Sigmoid colon (tissue), 7 donors: ENCODE results near the gene CDH1. TPM values are rescaled to one million over a fixed set of nuclear protein-coding genes. Genes with fewer than 3 reads are reported as not detected.

Experiments used
- DNase-seq: peaks from one replicate; pipeline ENCODE4 v3.0.0-alpha.2; 2019
- H3K27ac ChIP-seq, 4 donors: fragments of 200-600 bp; sonication (generic); one replicate each; pipeline ENCODE4 v1.5.1; 2016 to 2019; ENCODE audit warnings: mild to moderate bottlenecking in 1 of 4
- H3K27me3 ChIP-seq, 3 donors: fragments of 200-600 bp; sonication (generic); one replicate each; pipeline ENCODE4 v1.5.1; 2019; ENCODE audit warnings: mild to moderate bottlenecking in 1 of 3
- H3K36me3 ChIP-seq, 4 donors: fragments of 200-600 bp; sonication (generic); one replicate each; pipeline ENCODE4 v1.5.1; 2016 to 2019
- H3K4me1 ChIP-seq, 4 donors: fragments of 200-600 bp; sonication (generic); one replicate each; pipeline ENCODE4 v1.5.1; 2017 to 2019
- H3K4me3 ChIP-seq, 4 donors: fragments of 200-600 bp; sonication (generic); one replicate each; pipeline ENCODE4 v1.5.1; 2017 to 2019; ENCODE audit warnings: mild to moderate bottlenecking in 2 of 4, moderate library complexity in 1 of 4
- H3K9me3 ChIP-seq, 4 donors: fragments of 200-600 bp in 3 of 4; sonication (generic) in 3 of 4; one replicate each; pipeline versions ENCODE4 v1.5.1 to v1.6.1; 2013 to 2019
- EP300 ChIP-seq, 4 donors: sonication (generic); formaldehyde crosslinking; IDR thresholded peaks; one replicate each; pipeline ENCODE4 v1.6.1; 2017; ENCODE audit warnings: antibody characterized with exemption in 4 of 4
- POLR2A ChIP-seq, 2 donors: fragments of 450-650 bp; IDR thresholded peaks; one replicate each; pipeline ENCODE4 v1.6.1; 2016; ENCODE audit warnings: antibody characterized with exemption in 2 of 2, mild to moderate bottlenecking in 2 of 2, moderate library complexity in 2 of 2
- POLR2AphosphoS5 ChIP-seq, 4 donors: sonication (generic); formaldehyde crosslinking; IDR thresholded peaks; one replicate each; pipeline ENCODE4 v1.6.1; 2017; ENCODE audit warnings: antibody characterized with exemption in 4 of 4
- WGBS, 2 donors: extraction: QIAGEN DNeasy Blood & Tissue Kit; methylation state at CpG; one replicate each; pipeline ENCODE4 v1.1.7; 2013; 5-methylcytosine and 5-hydroxymethylcytosine counted together
- intact Hi-C: fragments of 100-400 bp; cut with DNase I; formaldehyde crosslinking; loops from one replicate; pipeline ENCODE4 v1.15.1; 2023
- polyA plus RNA-seq, 3 donors: library from polyadenylated mRNA; stranded (reverse); fragments of 200-250 nt; gene quantifications; one replicate each; pipeline ENCODE4 v1.2.3, GENCODE V29; 2013
- total RNA-seq, 4 donors: library from RNA; depleted of rRNA; stranded (reverse); fragments of >200 nt; gene quantifications; one replicate each; pipeline ENCODE4 v1.1.0, GENCODE V29; 2016
- TF ChIP-seq, protein P1 (sequence below), 4 experiments: fragments of 450-650 bp in 3 of 4; fragments of 200-600 bp in 1 of 4; IDR thresholded peaks; one replicate each; pipeline ENCODE4 v1.5.1; 2016 to 2019; ENCODE audit warnings: antibody characterized with exemption in 4 of 4, mild to moderate bottlenecking in 3 of 4, moderate library complexity in 2 of 4
- donor health status: healthy with polysubstance abuse.
- donor health status: Bipolar disorder and iron deficiency.
- donor health status: healthy.

CDH1 gene
- total and polyA plus RNA-seq, 7 donors = 0.14 to 163 (median 15.4) TPM; not detected in 1

- no peak for DNase-seq
- H3K9me3 ChIP-seq = no peaks in the 10 kb centered on the region
- intact Hi-C loops = no loop called here
- no peak overlapping the region for H3K27ac ChIP-seq
- TF ChIP-seq, protein P1, sequence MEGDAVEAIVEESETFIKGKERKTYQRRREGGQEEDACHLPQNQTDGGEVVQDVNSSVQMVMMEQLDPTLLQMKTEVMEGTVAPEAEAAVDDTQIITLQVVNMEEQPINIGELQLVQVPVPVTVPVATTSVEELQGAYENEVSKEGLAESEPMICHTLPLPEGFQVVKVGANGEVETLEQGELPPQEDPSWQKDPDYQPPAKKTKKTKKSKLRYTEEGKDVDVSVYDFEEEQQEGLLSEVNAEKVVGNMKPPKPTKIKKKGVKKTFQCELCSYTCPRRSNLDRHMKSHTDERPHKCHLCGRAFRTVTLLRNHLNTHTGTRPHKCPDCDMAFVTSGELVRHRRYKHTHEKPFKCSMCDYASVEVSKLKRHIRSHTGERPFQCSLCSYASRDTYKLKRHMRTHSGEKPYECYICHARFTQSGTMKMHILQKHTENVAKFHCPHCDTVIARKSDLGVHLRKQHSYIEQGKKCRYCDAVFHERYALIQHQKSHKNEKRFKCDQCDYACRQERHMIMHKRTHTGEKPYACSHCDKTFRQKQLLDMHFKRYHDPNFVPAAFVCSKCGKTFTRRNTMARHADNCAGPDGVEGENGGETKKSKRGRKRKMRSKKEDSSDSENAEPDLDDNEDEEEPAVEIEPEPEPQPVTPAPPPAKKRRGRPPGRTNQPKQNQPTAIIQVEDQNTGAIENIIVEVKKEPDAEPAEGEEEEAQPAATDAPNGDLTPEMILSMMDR (IDR thresholded peaks at IDR 0.05) = no peak
- no peak for TF ChIP-seq POLR2A (IDR thresholded peaks at IDR 0.05)
- no peak for TF ChIP-seq EP300 (IDR thresholded peaks at IDR 0.05)
- TF ChIP-seq POLR2AphosphoS5 (IDR thresholded peaks at IDR 0.05) = no peak
- 93 to 95% methylated on average over 2 of the region's 2 CpGs for WGBS, 2 donors
- no peaks in the 10 kb centered on the region for H3K27me3 ChIP-seq
- H3K36me3 ChIP-seq = no peaks in the 10 kb centered on the region
- no peaks in the 10 kb centered on the region for H3K4me1 ChIP-seq
- H3K4me3 ChIP-seq = no peak overlapping the region
These were observed 69.3 kb downstream of the CDH1 start for GRCh38 chr16:68806422-68806821.

DNA sequence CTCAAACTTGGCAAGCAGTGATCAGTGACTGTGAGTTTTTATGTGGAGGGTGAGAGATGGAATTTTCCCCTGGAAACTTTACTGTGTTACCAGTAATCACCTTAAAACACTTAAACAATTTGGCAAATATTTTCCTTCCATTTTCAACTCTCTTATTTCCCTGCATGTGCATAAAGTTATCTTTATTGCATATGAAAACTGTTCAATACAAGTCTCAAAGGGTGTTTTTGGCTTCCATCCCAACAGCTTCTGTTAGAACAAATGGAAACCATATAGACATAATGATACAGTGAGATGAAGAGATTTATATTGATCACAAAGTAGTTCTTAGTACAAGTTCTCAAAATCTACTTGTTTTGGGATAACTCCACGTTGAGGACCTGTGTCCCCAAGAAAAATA, 69.9 kb downstream of the CDH1 start:
- 39 to 74% methylated on average over 1 of the region's 1 CpG for WGBS, 2 donors
- TF ChIP-seq EP300 (IDR thresholded peaks at IDR 0.05) = no peak
- DNase-seq = no peak
- H3K27ac ChIP-seq = no peak overlapping the region
- no peaks in the 10 kb centered on the region for H3K27me3 ChIP-seq
- no peaks in the 10 kb centered on the region for H3K36me3 ChIP-seq
- no peaks in the 10 kb centered on the region for H3K4me1 ChIP-seq
- H3K4me3 ChIP-seq = no peak overlapping the region
- H3K9me3 ChIP-seq = no peaks in the 10 kb centered on the region
- intact Hi-C loops = no loop called here

DNA sequence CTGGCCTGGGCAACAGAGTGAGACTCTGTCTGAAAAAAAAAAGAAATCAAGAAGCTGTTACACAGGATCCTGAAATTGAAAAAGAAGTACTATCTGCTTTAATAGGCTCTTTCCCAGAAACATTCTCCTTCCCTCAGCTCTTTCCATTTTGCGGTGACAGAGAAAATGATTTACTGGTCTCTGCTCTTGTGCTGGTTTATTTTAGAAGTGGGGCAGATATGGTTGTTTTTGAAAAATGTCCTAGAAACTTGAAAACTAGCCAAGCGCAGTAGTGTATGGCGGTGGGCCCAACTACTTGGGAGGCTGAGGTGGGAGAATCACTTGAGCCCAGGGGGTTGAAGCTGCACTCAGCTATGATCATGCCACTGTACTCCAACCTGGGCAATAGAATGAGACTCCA, 77.4 kb downstream of the CDH1 start:
- no peaks in the 10 kb centered on the region for H3K36me3 ChIP-seq
- DNase-seq = no peak
- H3K27me3 ChIP-seq = no peaks in the 10 kb centered on the region
- TF ChIP-seq POLR2AphosphoS5 (IDR thresholded peaks at IDR 0.05) = no peak
- intact Hi-C loops = no loop called here
- H3K27ac ChIP-seq = no peak overlapping the region
- H3K4me1 ChIP-seq = no peaks in the 10 kb centered on the region
- WGBS, 2 donors = 88 to 95% methylated on average over 3 of the region's 3 CpGs
- H3K4me3 ChIP-seq = no peak overlapping the region
- no peaks in the 10 kb centered on the region for H3K9me3 ChIP-seq

DNA sequence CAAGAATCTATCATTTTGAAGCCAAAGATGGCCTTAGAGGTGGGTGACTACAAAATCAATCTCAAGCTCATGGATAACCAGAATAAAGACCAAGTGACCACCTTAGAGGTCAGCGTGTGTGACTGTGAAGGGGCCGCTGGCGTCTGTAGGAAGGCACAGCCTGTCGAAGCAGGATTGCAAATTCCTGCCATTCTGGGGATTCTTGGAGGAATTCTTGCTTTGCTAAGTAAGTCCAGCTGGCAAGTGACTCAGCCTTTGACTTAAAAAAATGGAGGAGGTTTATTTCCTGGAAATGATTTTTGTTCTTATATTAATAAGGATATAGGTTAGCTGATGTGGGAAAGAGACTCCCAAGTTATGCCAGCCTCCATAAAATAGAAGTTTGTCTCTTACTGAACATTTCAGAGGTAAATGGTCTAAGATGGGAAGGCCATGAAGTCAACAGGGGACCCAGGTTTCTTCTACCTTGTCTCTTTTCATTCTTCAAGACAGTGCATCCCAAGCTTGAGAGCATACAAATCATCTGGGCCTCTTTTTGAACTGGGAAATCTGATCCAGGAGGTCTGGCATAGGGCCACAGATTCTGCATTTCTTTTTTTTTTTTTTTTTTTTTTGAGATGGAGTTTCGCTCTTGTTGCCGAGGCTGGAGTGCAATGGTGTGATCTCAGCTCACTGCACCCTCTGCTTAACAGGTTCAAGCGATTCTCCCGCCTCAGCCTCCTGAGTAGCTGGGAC, 86.5 kb downstream of the CDH1 start:
- TF ChIP-seq POLR2AphosphoS5 (IDR thresholded peaks at IDR 0.05) (no peak), EP300 (IDR thresholded peaks at IDR 0.05) (no peak)
- TF ChIP-seq, protein P1 (IDR thresholded peaks at IDR 0.05) = no peak
- intact Hi-C loops = no loop called here
- Histone ChIP-seq H3K27ac (peak overlapping the region in 1 of 4 donors; percentile 10), H3K4me1 (peaks cover 0 to 4% (median 0%) of the 10 kb centered on the region in 4 donors), H3K36me3 (no peaks in the 10 kb centered on the region), H3K9me3 (no peaks in the 10 kb centered on the region), H3K27me3 (no peaks in the 10 kb centered on the region), H3K4me3 (no peak overlapping the region)
- no peak for DNase-seq
- 87 to 92% methylated on average over 8 of the region's 8 CpGs for WGBS, 2 donors

DNA sequence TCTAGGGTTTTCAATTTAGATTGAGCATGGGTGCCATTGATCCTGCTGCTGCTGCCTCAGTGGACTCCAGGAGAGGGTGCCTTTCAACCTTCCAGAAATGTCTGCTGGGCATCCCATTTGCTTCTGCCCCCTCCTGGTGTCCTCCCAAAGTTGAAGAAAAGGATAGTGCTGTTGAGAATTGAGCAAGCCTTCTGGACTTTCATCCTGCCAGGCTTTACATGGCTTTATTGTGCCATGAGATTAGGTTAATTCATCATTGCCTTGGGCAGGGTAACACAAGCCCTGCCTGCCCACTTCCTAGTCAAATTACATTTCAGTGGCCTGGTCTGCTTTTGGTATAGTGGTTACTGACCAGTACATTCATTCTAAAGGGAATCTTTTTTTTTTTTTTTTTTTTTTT, 88.3 kb downstream of the CDH1 start:
- no peaks in the 10 kb centered on the region for H3K27me3 ChIP-seq
- H3K4me3 ChIP-seq = no peak overlapping the region
- peaks cover 0 to 4% (median 0%) of the 10 kb centered on the region in 4 donors for H3K4me1 ChIP-seq
- no peaks in the 10 kb centered on the region for H3K36me3 ChIP-seq
- H3K27ac ChIP-seq = no peak overlapping the region
- intact Hi-C loops = no loop called here
- TF ChIP-seq POLR2AphosphoS5 (IDR thresholded peaks at IDR 0.05) (no peak), EP300 (IDR thresholded peaks at IDR 0.05) (no peak), POLR2A (IDR thresholded peaks at IDR 0.05) (no peak)
- TF ChIP-seq, protein P1 (IDR thresholded peaks at IDR 0.05) = no peak
- no peak for DNase-seq
- H3K9me3 ChIP-seq = no peaks in the 10 kb centered on the region

DNA sequence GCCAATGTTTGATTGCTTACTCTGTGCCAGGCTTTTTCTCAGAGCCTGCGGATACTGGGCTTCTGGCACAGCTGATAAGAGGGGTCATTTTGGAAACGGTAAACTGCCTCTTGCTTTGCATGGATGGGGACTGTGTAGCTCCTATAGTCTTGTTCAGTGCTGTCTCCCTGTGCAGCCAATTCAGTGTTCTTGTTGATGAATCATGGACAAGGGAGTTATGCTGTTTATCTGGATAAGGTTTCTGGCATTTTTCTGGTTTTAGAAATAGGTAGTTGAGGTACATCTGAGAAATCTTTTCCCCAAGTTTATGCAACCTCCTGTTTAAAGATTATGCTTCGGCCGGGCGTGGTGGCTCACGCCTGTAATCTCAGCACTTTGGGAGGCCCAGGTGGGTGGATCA, 89.6 kb downstream of the CDH1 start:
- DNase-seq = no peak
- intact Hi-C loops = no loop called here
- H3K27me3 ChIP-seq = no peaks in the 10 kb centered on the region
- no peak overlapping the region for H3K27ac ChIP-seq
- TF ChIP-seq, protein P1 (IDR thresholded peaks at IDR 0.05) = no peak
- TF ChIP-seq POLR2AphosphoS5 (IDR thresholded peaks at IDR 0.05) = no peak
- no peak for TF ChIP-seq EP300 (IDR thresholded peaks at IDR 0.05)
- TF ChIP-seq POLR2A (IDR thresholded peaks at IDR 0.05) = no peak
- peaks cover 0 to 4% (median 0%) of the 10 kb centered on the region in 4 donors for H3K4me1 ChIP-seq
- no peaks in the 10 kb centered on the region for H3K36me3 ChIP-seq
- H3K4me3 ChIP-seq = no peak overlapping the region
- 92 to 93% methylated on average over 6 of the region's 6 CpGs for WGBS, 2 donors
- no peaks in the 10 kb centered on the region for H3K9me3 ChIP-seq
